ENCODE measurements around the gene RHBG.

The RHBG gene

GRCh38 chr1:156367383-156368156 is 1.4 kb upstream of the RHBG start:
- no peak for TF ChIP-seq CTCF (IDR thresholded peaks at IDR 0.05)

GRCh38 chr1:156368157-156368658 is 803 bp upstream of the RHBG start:
- no peak for TF ChIP-seq CTCF (IDR thresholded peaks at IDR 0.05)

- TF ChIP-seq CTCF (IDR thresholded peaks at IDR 0.05), result no peak
Measured at GRCh38 chr1:156371553-156372264, 2.7 kb downstream of the RHBG start.

GRCh38 chr1:156372265-156372586 is 3.2 kb downstream of the RHBG start:
- no peak for TF ChIP-seq CTCF (IDR thresholded peaks at IDR 0.05)

GRCh38 chr1:156372876-156373275 is 3.9 kb downstream of the RHBG start:
- no peak for TF ChIP-seq CTCF (IDR thresholded peaks at IDR 0.05)

- TF ChIP-seq CTCF (IDR thresholded peaks at IDR 0.05), result no peak
Measured at GRCh38 chr1:156373546-156373945, 4.5 kb downstream of the RHBG start.

- TF ChIP-seq CTCF (IDR thresholded peaks at IDR 0.05), result no peak
Measured at GRCh38 chr1:156376146-156376545, 7.1 kb downstream of the RHBG start.

All from LNCAP (cell line).